Hepatocyte (in vitro differentiated cells): Measurements from ENCODE around the gene SETD4.

ENCODE experiments used
- EZH2 ChIP-seq: fragments of 200-600 bp; sonication (generic); IDR thresholded peaks from 2 replicates; pipeline ENCODE4 v1.6.1; 2016; ENCODE audit warnings: antibody characterized with exemption, mild to moderate bottlenecking, borderline replicate concordance
- TF ChIP-seq, protein P1 (sequence below): fragments of 200-600 bp; sonication (generic); IDR thresholded peaks from 2 replicates; pipeline ENCODE4 v1.5.1; 2016; ENCODE audit warnings: antibody characterized with exemption, mild to moderate bottlenecking; ENCODE audit not compliant: poor library complexity

DNA sequence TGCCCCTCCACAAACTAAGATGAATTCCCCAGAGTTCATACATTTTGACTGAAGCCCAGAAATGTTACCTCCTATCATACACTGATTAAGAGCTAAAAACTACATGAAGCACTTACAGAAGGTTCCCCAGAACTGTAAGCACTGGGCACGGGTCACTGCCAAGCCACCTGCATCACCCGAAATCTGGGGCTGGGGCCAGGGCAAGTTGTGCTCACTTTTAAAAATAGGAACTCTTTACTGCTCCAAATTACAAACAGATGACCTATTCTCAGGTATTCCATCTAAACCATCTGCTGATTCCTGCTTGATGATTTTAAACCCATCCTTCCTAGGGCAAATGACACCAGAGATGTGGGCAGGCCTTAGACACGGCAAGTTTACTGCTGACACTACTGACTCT is 4.8 kb downstream of the SETD4 start:
- TF ChIP-seq EZH2: no peak
- TF ChIP-seq, protein P1, sequence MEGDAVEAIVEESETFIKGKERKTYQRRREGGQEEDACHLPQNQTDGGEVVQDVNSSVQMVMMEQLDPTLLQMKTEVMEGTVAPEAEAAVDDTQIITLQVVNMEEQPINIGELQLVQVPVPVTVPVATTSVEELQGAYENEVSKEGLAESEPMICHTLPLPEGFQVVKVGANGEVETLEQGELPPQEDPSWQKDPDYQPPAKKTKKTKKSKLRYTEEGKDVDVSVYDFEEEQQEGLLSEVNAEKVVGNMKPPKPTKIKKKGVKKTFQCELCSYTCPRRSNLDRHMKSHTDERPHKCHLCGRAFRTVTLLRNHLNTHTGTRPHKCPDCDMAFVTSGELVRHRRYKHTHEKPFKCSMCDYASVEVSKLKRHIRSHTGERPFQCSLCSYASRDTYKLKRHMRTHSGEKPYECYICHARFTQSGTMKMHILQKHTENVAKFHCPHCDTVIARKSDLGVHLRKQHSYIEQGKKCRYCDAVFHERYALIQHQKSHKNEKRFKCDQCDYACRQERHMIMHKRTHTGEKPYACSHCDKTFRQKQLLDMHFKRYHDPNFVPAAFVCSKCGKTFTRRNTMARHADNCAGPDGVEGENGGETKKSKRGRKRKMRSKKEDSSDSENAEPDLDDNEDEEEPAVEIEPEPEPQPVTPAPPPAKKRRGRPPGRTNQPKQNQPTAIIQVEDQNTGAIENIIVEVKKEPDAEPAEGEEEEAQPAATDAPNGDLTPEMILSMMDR: no peak
